ENCODE results near the gene MRPL52.

- TF ChIP-seq CTCF (IDR thresholded peaks at IDR 0.05): no peak
- no peak for TF ChIP-seq POLR2A (IDR thresholded peaks at IDR 0.05)
Measured at GRCh38 chr14:22882064-22882463, 52.4 kb downstream of the MRPL52 start.

Measured in adrenal gland (tissue), 5 donors.